Neural cell (in vitro differentiated cells): ENCODE measurements around the gene POLL. TPM values are rescaled to one million over a fixed set of nuclear protein-coding genes. Genes with fewer than 3 reads are reported as not detected.

Experiments
- H2AFZ ChIP-seq: fragments of 200-600, 300-800 bp; sonication (generic), shearing (Covaris generic); 2 replicates; pipeline ENCODE4 v1.6.0; 2014; ENCODE audit warnings: low read depth, mild to moderate bottlenecking, antibody characterized with exemption, low read length, moderate library complexity
- H3F3A ChIP-seq: fragments of 200-600 bp; shearing (Covaris generic); 2 replicates; pipeline ENCODE4 v1.6.1; 2016; ENCODE audit warnings: mild to moderate bottlenecking, moderate library complexity, mixed read lengths, antibody characterized with exemption, low read length; ENCODE audit not compliant: insufficient read depth, poor library complexity, severe bottlenecking
- H3K27ac ChIP-seq: fragments of 200-600, 300-800 bp; sonication (generic), shearing (Covaris generic); 2 replicates; pipeline ENCODE4 v1.5.1; 2014; ENCODE audit warnings: mild to moderate bottlenecking, low read length, moderate library complexity
- H3K27me3 ChIP-seq: fragments of 300-800, 200-600 bp; sonication (generic), shearing (Covaris generic); 2 replicates; pipeline ENCODE4 v1.6.0; 2014; ENCODE audit warnings: mild to moderate bottlenecking, low read depth, low read length, moderate library complexity; ENCODE audit not compliant: insufficient read depth
- H3K36me3 ChIP-seq: fragments of 300-800, 200-600 bp; sonication (generic), shearing (Covaris generic); 2 replicates; pipeline ENCODE4 v1.5.1; 2014; ENCODE audit warnings: mild to moderate bottlenecking, antibody characterized with exemption, low read length, moderate library complexity; ENCODE audit not compliant: insufficient read depth
- H3K4me2 ChIP-seq: fragments of 300-800, 200-600 bp; sonication (generic), shearing (Covaris generic); 2 replicates; pipeline ENCODE4 v1.6.0; 2014; ENCODE audit warnings: mild to moderate bottlenecking, low read length
- H3K4me3 ChIP-seq: fragments of 300-800, 200-600 bp; sonication (generic), shearing (Covaris generic); 2 replicates; pipeline ENCODE4 v1.5.1; 2014; ENCODE audit warnings: mild to moderate bottlenecking, low read length, moderate library complexity
- H3K79me2 ChIP-seq: fragments of 200-600 bp; shearing (Covaris generic); replicated peaks from 2 replicates; pipeline ENCODE4 v1.6.0; 2014; ENCODE audit warnings: mild to moderate bottlenecking, low read length, moderate library complexity; ENCODE audit not compliant: insufficient read depth
- H3K9ac ChIP-seq: fragments of 300-800, 200-600 bp; sonication (generic), shearing (Covaris generic); 2 replicates; pipeline ENCODE4 v1.6.1; 2016; ENCODE audit warnings: mild to moderate bottlenecking, low read length, mixed read lengths
- H3K9me2 ChIP-seq: fragments of 200-600 bp; shearing (Covaris generic); 2 replicates; pipeline ENCODE4 v1.6.1; 2016; ENCODE audit warnings: mild to moderate bottlenecking, low read length, mixed read lengths; ENCODE audit not compliant: insufficient read depth
- H3K9me3 ChIP-seq: fragments of 200-600, 300-800 bp; sonication (generic), shearing (Covaris generic); 2 replicates; pipeline ENCODE4 v1.6.1; 2016; ENCODE audit warnings: mild to moderate bottlenecking, mixed run types, low read length, moderate library complexity, mixed read lengths
- H4K20me1 ChIP-seq: fragments of 200-600 bp; shearing (Covaris generic); 2 replicates; pipeline ENCODE4 v1.6.1; 2016; ENCODE audit warnings: mild to moderate bottlenecking, mixed run types; ENCODE audit not compliant: insufficient read depth
- CTCF ChIP-seq: fragments of 450-650 bp; IDR thresholded peaks from 2 replicates; pipeline ENCODE4 v1.5.1; 2014; ENCODE audit warnings: antibody characterized with exemption, mild to moderate bottlenecking, moderate library complexity; ENCODE audit not compliant: poor library complexity, severe bottlenecking
- EP300 ChIP-seq: fragments of 450-650 bp; conservative IDR thresholded peaks from 2 replicates; pipeline ENCODE4 v1.6.1; 2014; ENCODE audit warnings: antibody characterized with exemption, mild to moderate bottlenecking, moderate library complexity; ENCODE audit not compliant: poor library complexity, severe bottlenecking
- EZH2 ChIP-seq: fragments of 200-600, 300-800 bp; shearing (Covaris generic), sonication (generic); IDR thresholded peaks from 2 replicates; pipeline ENCODE4 v1.6.1; 2014; ENCODE audit warnings: antibody characterized with exemption, low read length, borderline replicate concordance, mild to moderate bottlenecking; ENCODE audit not compliant: insufficient read depth, poor library complexity, severe bottlenecking
- MXI1 ChIP-seq: fragments of 450-650 bp; conservative IDR thresholded peaks from 2 replicates; pipeline ENCODE4 v1.6.1; 2014; ENCODE audit warnings: antibody characterized with exemption, mild to moderate bottlenecking; ENCODE audit not compliant: poor library complexity, severe bottlenecking
- POLR2AphosphoS5 ChIP-seq: IDR thresholded peaks from 2 replicates; pipeline ENCODE4 v1.6.1; 2012
- RAD21 ChIP-seq: fragments of 450-650 bp; conservative IDR thresholded peaks from 2 replicates; pipeline ENCODE4 v1.6.1; 2014; ENCODE audit warnings: antibody characterized with exemption, mild to moderate bottlenecking, moderate library complexity
- SMC3 ChIP-seq: fragments of 450-650 bp; conservative IDR thresholded peaks from 2 replicates; pipeline ENCODE4 v1.6.1; 2014; ENCODE audit warnings: antibody characterized with exemption, mild to moderate bottlenecking, moderate library complexity; ENCODE audit not compliant: poor library complexity
- TAF1 ChIP-seq: IDR thresholded peaks from 2 replicates; pipeline ENCODE4 v1.6.1; 2012; ENCODE audit warnings: low read depth
- polyA plus RNA-seq: library from polyadenylated mRNA; depleted of rRNA; stranded (reverse); fragments of >200 nt; gene quantifications from 2 replicates; pipeline ENCODE4 v1.2.3, GENCODE V29; 2014
- TF ChIP-seq, protein P1 (sequence below): IDR thresholded peaks from 2 replicates; pipeline ENCODE4 v1.6.1; 2012; ENCODE audit warnings: borderline replicate concordance

POLL gene
- polyA plus RNA-seq, 1 donor from 2014 or later, result 23.0 TPM

DNA sequence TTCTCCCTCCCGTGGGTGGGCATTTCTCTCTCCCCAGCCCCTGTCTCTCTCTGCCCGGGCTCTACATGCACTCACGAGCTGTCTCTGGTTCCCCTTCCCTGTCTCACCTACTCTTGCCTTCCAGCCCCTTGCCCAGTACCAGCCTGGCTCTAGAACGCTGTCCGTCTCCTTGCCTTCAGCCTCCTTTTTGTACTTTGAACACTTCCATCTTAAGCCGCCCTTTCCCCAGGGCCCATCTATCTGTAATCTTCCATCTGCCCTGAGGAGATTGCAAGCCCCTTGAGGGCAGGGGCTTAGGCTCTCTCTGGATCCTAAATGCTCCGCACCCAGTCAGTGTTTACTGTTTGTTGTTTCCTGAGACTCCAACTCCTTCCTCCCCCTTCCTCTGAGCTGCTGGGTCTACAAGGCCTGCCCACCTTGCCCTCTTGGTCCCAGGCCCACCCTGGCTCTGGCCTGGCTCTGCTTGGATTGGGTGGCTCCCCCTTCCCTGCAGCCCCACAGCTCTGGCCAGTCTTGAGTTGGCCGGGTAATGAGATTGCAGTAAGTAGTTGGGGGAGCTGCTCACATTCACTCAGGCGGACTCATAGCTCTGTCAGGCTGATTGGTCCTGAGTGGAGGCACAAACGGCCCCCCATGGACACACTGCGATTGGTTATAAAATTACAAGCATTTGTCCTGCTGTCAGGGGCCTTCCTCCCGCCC is 28.3 kb downstream of the POLL start:
- H3K9me2 ChIP-seq, result no peaks in the 10 kb centered on the region
- no peak overlapping the region for H3K4me2 ChIP-seq
- no peak overlapping the region for H3K9ac ChIP-seq
- no peak overlapping the region for H2AFZ ChIP-seq
- H3F3A ChIP-seq, result no peaks in the 10 kb centered on the region
- H3K27me3 ChIP-seq, result no peaks in the 10 kb centered on the region
- no peak overlapping the region for H3K27ac ChIP-seq
- TF ChIP-seq TAF1, result no peak
- H3K79me2 ChIP-seq, result no peaks in the 10 kb centered on the region
- H3K9me3 ChIP-seq, result no peaks in the 10 kb centered on the region
- H4K20me1 ChIP-seq, result no peaks in the 10 kb centered on the region
- no peak overlapping the region for H3K4me3 ChIP-seq
- H3K36me3 ChIP-seq, result no peaks in the 10 kb centered on the region

- no peak for TF ChIP-seq RAD21
- no peak for TF ChIP-seq MXI1
- TF ChIP-seq EP300, result no peak
- TF ChIP-seq SMC3, result no peak
- no peak for TF ChIP-seq CTCF
- TF ChIP-seq EZH2, result no peak
- no peak for TF ChIP-seq TAF1
- TF ChIP-seq POLR2AphosphoS5, result no peak
- TF ChIP-seq, protein P1, sequence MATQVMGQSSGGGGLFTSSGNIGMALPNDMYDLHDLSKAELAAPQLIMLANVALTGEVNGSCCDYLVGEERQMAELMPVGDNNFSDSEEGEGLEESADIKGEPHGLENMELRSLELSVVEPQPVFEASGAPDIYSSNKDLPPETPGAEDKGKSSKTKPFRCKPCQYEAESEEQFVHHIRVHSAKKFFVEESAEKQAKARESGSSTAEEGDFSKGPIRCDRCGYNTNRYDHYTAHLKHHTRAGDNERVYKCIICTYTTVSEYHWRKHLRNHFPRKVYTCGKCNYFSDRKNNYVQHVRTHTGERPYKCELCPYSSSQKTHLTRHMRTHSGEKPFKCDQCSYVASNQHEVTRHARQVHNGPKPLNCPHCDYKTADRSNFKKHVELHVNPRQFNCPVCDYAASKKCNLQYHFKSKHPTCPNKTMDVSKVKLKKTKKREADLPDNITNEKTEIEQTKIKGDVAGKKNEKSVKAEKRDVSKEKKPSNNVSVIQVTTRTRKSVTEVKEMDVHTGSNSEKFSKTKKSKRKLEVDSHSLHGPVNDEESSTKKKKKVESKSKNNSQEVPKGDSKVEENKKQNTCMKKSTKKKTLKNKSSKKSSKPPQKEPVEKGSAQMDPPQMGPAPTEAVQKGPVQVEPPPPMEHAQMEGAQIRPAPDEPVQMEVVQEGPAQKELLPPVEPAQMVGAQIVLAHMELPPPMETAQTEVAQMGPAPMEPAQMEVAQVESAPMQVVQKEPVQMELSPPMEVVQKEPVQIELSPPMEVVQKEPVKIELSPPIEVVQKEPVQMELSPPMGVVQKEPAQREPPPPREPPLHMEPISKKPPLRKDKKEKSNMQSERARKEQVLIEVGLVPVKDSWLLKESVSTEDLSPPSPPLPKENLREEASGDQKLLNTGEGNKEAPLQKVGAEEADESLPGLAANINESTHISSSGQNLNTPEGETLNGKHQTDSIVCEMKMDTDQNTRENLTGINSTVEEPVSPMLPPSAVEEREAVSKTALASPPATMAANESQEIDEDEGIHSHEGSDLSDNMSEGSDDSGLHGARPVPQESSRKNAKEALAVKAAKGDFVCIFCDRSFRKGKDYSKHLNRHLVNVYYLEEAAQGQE, result no peak
- Histone ChIP-seq H3K36me3 (no peaks in the 10 kb centered on the region), H3K9me2 (no peaks in the 10 kb centered on the region), H2AFZ (no peak overlapping the region), H3K4me3 (no peak overlapping the region), H3K79me2 (no peaks in the 10 kb centered on the region), H3K27me3 (no peaks in the 10 kb centered on the region), H3K27ac (no peak overlapping the region), H3F3A (no peaks in the 10 kb centered on the region), H3K9me3 (no peaks in the 10 kb centered on the region), H4K20me1 (no peaks in the 10 kb centered on the region), H3K4me2 (no peak overlapping the region), H3K9ac (no peak overlapping the region)
Measured at GRCh38 chr10:101558671-101559595, 29.1 kb downstream of the POLL start.
